ENCODE results near the gene RDH16. TPM values are rescaled to one million over a fixed set of nuclear protein-coding genes. Genes with fewer than 3 reads are reported as not detected.

The RDH16 gene
- total RNA-seq, 1 donor from 2014 or later: 1.2 TPM

GRCh38 chr12:57001448-57001906, 44.1 kb upstream of the RDH16 start:
- Histone ChIP-seq H3K4me3 (no peak overlapping the region), H3K27ac (no peak overlapping the region), H3K9me3 (ENCODE audit: low read depth) (no peaks in the 10 kb centered on the region), H3K36me3 (peaks cover 9% of the 10 kb centered on the region), H2AFZ (replicated peaks) (no peak overlapping the region), H3K9ac (no peak overlapping the region), H4K20me1 (ENCODE audit: low read depth) (peaks cover 83% of the 10 kb centered on the region), H3K4me2 (no peak overlapping the region), H3F3A (ENCODE audit: low read depth) (no peaks in the 10 kb centered on the region), H3K4me1 (peaks cover 7% of the 10 kb centered on the region), H3K27me3 (no peaks in the 10 kb centered on the region), H3K79me2 (ENCODE audit: low read depth) (peaks cover 79% of the 10 kb centered on the region)
- H3K27me3 Mint-ChIP-seq (ENCODE audit: insufficient read depth, low read depth): no peaks in the 10 kb centered on the region
- TF ChIP-seq CTCF (IDR thresholded peaks at IDR 0.05) (peak; percentile 90), EZH2 (IDR thresholded peaks at IDR 0.05) (no peak)
- H3K27ac Mint-ChIP-seq: no peak overlapping the region
- H3K36me3 Mint-ChIP-seq: peaks cover 37% of the 10 kb centered on the region
- no peak overlapping the region for H3K4me3 Mint-ChIP-seq
- H3K9me3 Mint-ChIP-seq: no peaks in the 10 kb centered on the region
- peaks cover 18% of the 10 kb centered on the region for H3K4me1 Mint-ChIP-seq
- DNase-seq (ENCODE audit: low spot score): peak; percentile 88

DNA sequence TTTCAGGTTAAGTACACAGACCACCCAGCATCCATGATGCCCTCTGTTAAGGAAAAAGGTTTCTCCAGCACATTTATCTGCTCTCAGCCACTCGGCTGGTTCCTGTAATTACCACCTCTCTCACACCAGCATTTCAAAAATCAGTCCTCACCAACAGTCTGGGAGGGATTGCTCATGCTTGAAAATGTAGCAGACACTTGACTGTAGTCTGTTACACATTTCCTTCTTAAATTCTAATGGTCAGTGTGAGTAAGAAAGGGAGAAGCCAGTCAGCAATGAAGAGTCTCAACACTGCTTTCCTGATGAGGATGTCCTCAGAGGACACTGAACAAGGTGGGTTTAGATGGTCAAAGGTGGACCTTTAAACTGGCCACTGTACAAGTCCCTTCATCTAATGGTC, 43.0 kb upstream of the RDH16 start:
- TF ChIP-seq EZH2phosphoT487 (IDR thresholded peaks at IDR 0.05) (no peak), CTCF (IDR thresholded peaks at IDR 0.05) (no peak), EZH2 (IDR thresholded peaks at IDR 0.05) (no peak)
- no peak overlapping the region for H3K27ac Mint-ChIP-seq
- peaks cover 80% of the 10 kb centered on the region for H4K20me1 ChIP-seq (ENCODE audit: low read depth)
- no peak for DNase-seq (ENCODE audit: low spot score)
- peaks cover 43% of the 10 kb centered on the region for H3K36me3 Mint-ChIP-seq
- H3K36me3 ChIP-seq: peaks cover 9% of the 10 kb centered on the region
- no peak overlapping the region for H3K27ac ChIP-seq
- no peak overlapping the region for H3K4me3 ChIP-seq
- H3K9ac ChIP-seq: no peak overlapping the region
- H3K9me3 Mint-ChIP-seq: no peaks in the 10 kb centered on the region
- H2AFZ ChIP-seq (replicated peaks): no peak overlapping the region
- H3K9me3 ChIP-seq (ENCODE audit: low read depth): no peaks in the 10 kb centered on the region
- H3F3A ChIP-seq (ENCODE audit: low read depth): no peaks in the 10 kb centered on the region
- H3K4me1 ChIP-seq: peaks cover 5% of the 10 kb centered on the region
- no peaks in the 10 kb centered on the region for H3K27me3 ChIP-seq
- H3K4me2 ChIP-seq: no peak overlapping the region
- no peak overlapping the region for H3K4me3 Mint-ChIP-seq
- H3K4me1 Mint-ChIP-seq: peaks cover 14% of the 10 kb centered on the region
- H3K27me3 Mint-ChIP-seq (ENCODE audit: insufficient read depth, low read depth): no peaks in the 10 kb centered on the region
- peaks cover 71% of the 10 kb centered on the region for H3K79me2 ChIP-seq (ENCODE audit: low read depth)

DNA sequence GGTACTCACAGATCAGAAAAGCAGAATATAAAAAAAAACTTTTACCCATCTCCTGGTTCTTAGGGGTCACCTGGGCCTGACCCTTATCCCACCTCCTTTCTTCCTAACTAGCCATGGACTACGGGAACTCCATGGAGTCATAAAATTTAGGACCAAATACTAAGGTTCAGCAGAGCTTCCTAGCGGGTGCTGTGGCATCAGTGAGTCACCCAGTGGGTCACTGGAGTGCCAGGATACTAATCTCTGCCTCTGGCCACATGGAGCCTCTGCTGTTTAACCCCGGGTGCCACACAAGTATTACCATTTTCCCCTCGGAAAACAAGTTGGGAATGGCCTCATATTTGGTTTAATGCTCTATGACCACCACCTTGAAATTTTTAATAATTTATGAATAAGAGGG, 42.0 kb upstream of the RDH16 start:
- no peak overlapping the region for H3K27ac ChIP-seq
- no peak overlapping the region for H2AFZ ChIP-seq (replicated peaks)
- no peak overlapping the region for H3K9ac ChIP-seq
- peaks cover 9% of the 10 kb centered on the region for H3K36me3 ChIP-seq
- Mint-ChIP-seq H3K27ac (no peak overlapping the region), H3K27me3 (ENCODE audit: insufficient read depth, low read depth) (no peaks in the 10 kb centered on the region), H3K36me3 (peaks cover 42% of the 10 kb centered on the region), H3K4me3 (no peak overlapping the region), H3K4me1 (peaks cover 7% of the 10 kb centered on the region), H3K9me3 (no peaks in the 10 kb centered on the region)
- H3K4me3 ChIP-seq: no peak overlapping the region
- H3K27me3 ChIP-seq: no peaks in the 10 kb centered on the region
- TF ChIP-seq EZH2 (IDR thresholded peaks at IDR 0.05) (no peak), EZH2phosphoT487 (IDR thresholded peaks at IDR 0.05) (no peak), CTCF (IDR thresholded peaks at IDR 0.05) (no peak)
- peaks cover 71% of the 10 kb centered on the region for H4K20me1 ChIP-seq (ENCODE audit: low read depth)
- no peak for DNase-seq (ENCODE audit: low spot score)
- H3K9me3 ChIP-seq (ENCODE audit: low read depth): no peaks in the 10 kb centered on the region
- peaks cover 62% of the 10 kb centered on the region for H3K79me2 ChIP-seq (ENCODE audit: low read depth)
- H3F3A ChIP-seq (ENCODE audit: low read depth): no peaks in the 10 kb centered on the region
- no peak overlapping the region for H3K4me2 ChIP-seq
- no peaks in the 10 kb centered on the region for H3K4me1 ChIP-seq
